HL-60/S4 (cell line): ENCODE measurements around the gene KIFC1.

ENCODE experiments used
- in situ Hi-C: fragments of 300-500 bp; cut with MboI; formaldehyde crosslinking; loops from 2 replicates; pipeline ENCODE4 v1.14.3; 2022; ENCODE audit warnings: low sequenced_read_pairs

The KIFC1 gene

GRCh38 chr6:33439956-33440648, 48.5 kb downstream of the KIFC1 start:
- in situ Hi-C loops, result no loop called here

DNA sequence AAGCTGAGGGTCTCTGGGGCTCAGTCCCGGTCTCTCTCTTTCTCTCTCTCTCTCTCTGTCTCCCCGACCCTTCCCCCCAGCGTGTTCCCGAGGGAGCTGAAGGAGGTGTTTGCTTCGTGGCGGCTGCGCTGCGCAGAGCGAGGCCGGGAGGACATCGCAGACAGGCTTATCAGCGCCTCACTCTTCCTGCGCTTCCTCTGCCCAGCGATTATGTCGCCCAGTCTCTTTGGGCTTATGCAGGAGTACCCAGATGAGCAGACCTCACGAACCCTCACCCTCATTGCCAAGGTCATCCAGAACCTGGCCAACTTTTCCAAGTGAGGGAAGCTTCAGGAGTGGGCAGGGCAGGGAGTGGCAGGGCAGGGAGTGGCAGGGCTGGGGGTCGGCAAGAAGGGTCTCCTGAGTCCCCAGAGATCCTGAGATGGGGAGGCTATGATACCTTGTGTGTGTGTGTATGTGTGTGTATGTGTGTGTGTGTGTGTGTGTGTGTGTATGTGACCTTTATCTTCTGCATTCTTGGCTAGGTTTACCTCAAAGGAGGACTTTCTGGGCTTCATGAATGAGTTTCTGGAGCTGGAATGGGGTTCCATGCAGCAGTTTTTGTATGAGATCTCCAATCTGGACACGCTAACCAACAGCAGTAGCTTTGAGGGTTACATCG, 49.2 kb downstream of the KIFC1 start:
- in situ Hi-C loops, result no loop called here

DNA sequence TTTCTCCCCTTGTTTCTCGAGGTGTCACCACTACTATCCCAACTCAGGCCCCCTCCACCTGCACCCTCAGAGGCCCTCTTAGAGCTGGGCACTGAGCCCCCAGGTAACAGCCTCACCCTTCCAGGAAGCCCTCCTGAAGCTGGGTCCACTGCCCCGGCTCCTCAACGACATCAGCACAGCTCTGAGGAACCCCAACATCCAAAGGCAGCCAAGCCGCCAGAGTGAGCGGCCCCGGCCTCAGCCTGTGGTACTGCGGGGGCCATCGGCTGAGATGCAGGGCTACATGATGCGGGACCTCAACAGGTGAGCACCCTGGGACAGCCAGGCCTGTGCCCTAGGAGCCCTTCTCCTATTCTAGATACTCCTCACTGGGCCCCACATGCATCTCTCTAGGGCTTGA, 49.8 kb downstream of the KIFC1 start:
- in situ Hi-C loops, result no loop called here

- in situ Hi-C loops, result no loop called here
These were observed 50.7 kb downstream of the KIFC1 start for GRCh38 chr6:33442283-33442682.

DNA sequence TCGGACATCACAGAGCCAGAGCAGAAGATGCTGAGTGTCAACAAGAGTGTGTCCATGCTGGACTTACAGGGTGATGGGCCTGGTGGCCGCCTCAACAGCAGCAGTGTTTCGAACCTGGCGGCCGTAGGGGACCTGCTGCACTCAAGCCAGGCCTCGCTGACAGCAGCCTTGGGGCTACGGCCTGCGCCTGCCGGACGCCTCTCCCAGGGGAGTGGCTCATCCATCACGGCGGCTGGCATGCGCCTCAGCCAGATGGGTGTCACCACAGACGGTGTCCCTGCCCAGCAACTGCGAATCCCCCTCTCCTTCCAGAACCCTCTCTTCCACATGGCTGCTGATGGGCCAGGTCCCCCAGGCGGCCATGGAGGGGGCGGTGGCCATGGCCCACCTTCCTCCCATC, 51.4 kb downstream of the KIFC1 start:
- in situ Hi-C loops, result no loop called here

- in situ Hi-C loops, result no loop called here
These were observed 52.2 kb downstream of the KIFC1 start for GRCh38 chr6:33443619-33444504.

DNA sequence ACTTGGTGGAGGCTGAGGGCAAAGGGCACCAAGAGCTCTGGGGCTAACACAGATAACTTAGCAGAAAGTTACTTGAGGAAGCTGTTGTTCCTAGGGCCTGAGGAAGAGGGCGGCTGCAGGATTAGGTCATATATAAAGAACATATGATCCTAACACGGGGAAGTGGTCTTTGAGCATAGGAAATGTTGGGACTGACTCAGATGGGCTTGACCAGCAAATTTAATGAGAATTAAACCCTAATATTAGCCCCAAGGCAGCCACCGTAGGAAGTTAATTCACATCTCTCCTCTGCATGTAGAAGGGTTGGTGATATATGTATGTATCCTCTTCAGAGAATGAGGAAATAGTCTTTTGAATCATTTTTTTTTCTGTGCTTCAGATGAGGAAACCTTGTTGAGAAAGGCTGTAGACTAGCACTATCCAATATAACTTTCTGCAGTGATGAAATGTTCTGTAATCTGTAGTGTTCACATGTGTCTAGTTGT, 53.5 kb downstream of the KIFC1 start:
- in situ Hi-C loops, result no loop called here

DNA sequence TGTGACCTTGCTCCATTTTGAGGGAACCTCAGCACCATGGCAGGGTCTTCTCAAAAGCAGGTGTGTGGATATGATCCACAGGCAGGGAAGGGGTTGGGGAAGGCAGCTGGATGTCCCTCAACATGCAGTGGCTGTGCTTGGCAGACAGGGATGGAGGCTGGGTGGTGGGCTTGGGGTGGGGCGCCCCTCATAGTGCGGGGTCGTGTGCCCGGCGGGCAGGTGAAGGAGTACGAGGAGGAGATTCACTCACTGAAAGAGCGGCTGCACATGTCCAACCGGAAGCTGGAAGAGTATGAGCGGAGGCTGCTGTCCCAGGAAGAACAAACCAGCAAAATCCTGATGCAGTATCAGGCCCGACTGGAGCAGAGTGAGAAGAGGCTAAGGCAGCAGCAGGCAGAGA, 54.7 kb downstream of the KIFC1 start:
- in situ Hi-C loops, result no loop called here

DNA sequence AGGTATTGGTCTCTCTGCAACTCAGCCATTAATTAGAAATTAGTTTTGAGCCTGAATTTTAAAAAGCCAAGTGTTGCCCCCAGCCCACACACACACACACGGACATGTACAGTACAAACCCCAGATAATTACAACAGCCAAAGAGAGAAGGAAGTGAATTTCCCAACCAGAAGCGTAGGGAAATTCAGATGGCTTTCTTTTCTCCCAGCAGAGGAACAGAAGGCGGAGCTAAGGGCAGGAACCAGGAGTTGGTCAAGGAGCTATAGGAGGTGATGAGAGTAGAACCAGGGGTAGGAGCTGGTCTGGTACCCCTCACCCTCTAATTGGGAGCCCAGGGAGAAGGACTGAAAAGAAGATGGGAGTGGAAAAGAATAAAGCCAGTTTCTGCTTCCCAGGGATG, 58.8 kb downstream of the KIFC1 start:
- in situ Hi-C loops, result no loop called here

DNA sequence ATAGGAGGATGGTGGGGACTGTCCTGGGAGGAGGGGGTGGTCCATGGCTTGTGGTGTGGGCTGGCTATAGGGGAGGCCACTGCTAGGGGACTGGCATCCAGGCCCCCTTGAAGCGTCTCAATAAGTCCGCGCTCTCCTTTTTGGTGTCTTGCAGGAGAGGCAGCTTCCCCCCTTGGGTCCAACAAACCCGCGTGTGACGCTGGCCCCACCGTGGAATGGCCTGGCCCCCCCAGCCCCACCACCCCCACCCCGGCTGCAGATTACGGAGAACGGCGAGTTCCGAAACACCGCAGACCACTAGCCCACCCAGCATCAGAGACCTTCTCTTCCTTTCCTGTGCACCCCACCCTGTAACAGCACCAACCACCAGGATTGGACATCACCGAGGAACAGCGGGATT, 60.0 kb downstream of the KIFC1 start:
- in situ Hi-C loops, result no loop called here

GRCh38 chr6:33452496-33452895, 60.9 kb downstream of the KIFC1 start:
- in situ Hi-C loops, result no loop called here

DNA sequence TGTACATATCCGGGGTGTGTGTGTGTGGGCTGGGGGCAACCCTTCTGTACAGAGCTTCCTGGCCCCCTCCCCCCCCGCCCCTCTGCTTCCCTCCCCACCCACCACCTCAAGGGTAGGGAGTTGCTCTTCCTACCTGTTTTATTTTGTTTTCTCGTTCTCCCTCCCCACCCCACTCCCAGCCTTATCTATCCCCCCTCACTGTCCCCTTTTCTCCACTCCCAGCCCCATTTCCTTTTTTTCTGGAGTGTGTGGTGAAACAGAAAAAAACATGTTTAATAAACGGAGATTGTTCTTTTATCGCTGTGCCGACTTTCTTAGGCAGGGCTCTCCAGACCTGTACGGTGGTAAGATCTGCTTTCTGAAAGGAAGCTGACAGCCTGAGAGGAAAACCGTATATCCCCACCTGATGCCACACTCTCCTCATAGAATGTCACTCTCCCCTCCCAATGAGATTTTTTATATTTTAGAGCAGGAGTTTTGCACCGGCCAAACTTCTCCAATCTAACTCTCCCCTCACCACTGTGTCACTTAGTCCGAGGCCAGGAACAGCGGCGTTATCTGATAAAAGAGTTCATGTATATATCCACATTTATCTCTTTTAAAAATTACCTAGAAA, 61.9 kb downstream of the KIFC1 start:
- in situ Hi-C loops, result no loop called here

DNA sequence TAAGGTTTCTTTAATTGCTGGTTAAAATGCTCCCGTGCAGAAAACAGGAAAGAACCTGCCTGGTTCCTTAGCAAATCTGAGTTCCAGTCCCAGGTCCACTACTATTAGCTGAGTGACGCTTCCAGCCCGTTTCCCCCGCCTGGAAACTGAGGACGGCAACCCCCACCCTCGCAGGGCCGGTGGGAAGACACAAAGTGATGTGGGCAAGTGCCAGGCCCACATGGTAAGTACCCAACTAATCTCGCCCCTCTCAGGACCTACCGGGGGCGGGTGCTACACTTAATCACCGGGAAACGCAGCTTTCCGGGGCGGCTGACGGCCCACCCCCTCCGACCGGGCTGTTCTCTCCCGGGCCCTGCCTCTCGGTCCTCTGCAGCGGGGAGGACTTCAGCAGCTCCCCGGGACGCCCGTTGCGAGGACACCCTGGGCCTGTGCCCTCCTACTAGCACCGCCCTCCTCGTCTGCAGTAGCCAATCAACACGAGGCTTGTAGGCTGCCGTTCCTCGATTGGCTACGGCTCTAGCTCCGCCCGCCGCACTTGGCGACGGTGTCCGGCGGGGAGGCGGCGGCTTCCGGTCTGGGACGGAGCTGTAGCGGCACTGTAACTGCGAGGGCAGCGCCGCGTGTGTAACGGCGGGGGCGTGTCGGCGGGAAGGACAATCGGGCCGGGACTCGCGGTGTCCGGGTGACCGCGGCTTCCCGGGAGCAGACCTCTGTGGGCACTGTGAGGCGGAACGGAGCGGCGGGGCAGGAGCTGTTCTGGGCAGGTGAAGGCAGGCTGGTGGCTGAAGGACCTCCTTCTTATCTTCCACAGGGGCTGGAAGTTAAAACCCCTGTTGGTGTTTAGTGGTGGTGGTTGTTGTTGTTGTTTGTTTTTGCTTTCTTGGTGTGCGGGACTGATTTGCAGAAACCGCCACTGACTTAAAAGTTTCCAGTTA, 62.7 kb downstream of the KIFC1 start, which contains the start of gene ZBTB9:
ZBTB9 (plus strand) TSS at position 568 of the 938 bp plus-strand sequence. CDS start 525 bp downstream, outside the sequence.
- in situ Hi-C loops, result no loop called here

GRCh38 chr6:33455051-33455450, 63.4 kb downstream of the KIFC1 start:
- in situ Hi-C loops, result no loop called here

DNA sequence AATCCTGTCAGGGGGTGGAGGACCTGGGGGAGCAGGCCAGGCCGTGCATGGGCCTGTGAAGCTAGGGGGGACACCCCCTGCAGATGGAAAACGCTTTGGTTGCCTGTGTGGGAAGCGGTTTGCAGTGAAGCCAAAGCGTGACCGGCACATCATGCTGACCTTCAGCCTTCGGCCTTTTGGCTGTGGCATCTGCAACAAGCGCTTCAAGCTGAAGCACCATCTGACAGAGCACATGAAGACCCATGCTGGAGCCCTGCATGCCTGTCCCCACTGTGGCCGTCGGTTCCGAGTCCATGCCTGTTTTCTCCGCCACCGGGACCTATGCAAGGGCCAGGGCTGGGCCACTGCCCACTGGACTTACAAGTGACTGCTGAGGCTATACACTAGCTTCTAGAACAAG, 64.5 kb downstream of the KIFC1 start:
- in situ Hi-C loops, result no loop called here

DNA sequence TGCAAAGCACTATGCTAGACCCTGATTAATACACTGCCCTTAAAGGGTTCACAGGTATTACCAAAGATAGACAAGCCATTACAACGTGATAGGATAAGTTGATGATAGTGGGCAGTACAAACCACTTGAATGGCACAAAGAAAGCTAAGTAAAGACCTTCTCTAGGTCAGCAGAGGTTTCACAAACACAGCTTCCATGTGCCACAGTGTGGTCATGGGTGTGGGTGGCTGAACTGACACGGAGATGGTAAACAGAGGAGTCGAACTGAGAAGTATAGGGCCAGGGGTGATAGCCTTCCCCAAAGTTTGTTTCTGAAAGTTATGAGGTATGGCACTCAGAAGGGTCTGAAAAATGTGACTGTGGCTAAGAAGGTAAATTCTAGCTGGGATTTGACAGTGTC, 67.1 kb downstream of the KIFC1 start:
- in situ Hi-C loops, result no loop called here

- in situ Hi-C loops, result no loop called here
These were observed 67.6 kb downstream of the KIFC1 start for GRCh38 chr6:33459226-33459625.
